Measurements from ENCODE around the gene BUB3. TPM values are rescaled to one million over a fixed set of nuclear protein-coding genes. Genes with fewer than 3 reads are reported as not detected.
"Not testable (repeated sequence)": the region's sequence is repeated elsewhere in the genome, so short reads cannot be mapped to it uniquely, and the experiment has no call there.

Gene BUB3
- total RNA-seq, 2 donors from 2014 or later = 64.2 to 77.9 TPM

DNA sequence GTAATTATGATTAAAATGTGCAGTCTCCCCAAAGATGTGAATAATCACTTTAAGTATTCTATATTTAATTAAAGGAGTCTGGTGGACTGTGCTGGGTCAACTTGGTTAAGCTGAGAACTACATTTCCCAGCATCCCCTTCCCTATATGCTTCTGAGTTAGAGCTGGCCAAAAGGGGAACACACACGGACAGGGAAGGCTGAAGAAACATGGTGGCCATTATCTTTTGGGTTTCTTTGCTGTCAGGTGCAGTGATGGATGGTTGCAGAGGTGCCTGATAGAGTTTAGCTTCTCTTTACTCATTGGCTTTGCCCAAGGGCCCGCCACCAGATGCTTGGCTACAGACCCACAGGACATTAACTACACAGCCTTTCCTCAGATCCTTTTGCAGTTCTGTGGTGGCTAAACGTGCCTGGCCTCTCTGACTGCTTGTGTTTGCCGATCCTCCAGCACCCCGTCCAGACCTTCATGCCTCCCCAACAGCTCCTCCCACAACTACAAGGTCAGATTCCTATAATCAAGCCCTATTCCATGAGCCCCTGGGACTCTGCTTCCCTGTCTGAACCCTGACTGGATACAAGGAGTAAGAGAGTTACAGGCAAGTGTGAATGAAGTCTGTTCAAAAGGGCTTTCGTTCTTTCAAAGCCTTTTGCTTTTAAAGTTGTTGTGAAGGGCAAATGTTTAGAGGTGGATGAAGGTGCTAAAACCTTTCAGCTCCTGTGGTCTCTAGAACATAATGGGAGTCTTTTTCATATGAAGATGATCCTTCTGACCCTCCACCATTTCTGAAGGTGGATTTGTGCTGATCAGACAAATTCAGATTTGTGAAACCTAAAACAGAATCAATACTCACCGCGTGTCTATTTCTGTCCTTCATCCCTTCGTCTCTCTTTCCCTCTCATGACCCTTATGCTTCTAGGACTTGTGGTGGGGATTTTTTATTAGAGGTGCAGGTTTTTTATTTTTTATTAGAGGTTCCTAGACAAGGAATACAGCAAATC is 21.5 kb downstream of the BUB3 start:
- Histone ChIP-seq H3K4me1 (ENCODE audit: control insufficient read depth in 1 of 2, low read depth in 2 of 2) (no peaks in the 10 kb centered on the region), H3K9me3 (no peaks in the 10 kb centered on the region), H3K27ac (no peak overlapping the region), H3K36me3 (no peaks in the 10 kb centered on the region), H3K27me3 (replicated peaks; ENCODE audit: insufficient read depth) (no peaks in the 10 kb centered on the region), H3K4me3 (no peak overlapping the region)
- no peak for DNase-seq (ENCODE audit: low spot score)
- ATAC-seq (ENCODE audit: insufficient number of reproducible peaks, low FRiP score, low read depth) = no peak
- TF ChIP-seq, protein P1, sequence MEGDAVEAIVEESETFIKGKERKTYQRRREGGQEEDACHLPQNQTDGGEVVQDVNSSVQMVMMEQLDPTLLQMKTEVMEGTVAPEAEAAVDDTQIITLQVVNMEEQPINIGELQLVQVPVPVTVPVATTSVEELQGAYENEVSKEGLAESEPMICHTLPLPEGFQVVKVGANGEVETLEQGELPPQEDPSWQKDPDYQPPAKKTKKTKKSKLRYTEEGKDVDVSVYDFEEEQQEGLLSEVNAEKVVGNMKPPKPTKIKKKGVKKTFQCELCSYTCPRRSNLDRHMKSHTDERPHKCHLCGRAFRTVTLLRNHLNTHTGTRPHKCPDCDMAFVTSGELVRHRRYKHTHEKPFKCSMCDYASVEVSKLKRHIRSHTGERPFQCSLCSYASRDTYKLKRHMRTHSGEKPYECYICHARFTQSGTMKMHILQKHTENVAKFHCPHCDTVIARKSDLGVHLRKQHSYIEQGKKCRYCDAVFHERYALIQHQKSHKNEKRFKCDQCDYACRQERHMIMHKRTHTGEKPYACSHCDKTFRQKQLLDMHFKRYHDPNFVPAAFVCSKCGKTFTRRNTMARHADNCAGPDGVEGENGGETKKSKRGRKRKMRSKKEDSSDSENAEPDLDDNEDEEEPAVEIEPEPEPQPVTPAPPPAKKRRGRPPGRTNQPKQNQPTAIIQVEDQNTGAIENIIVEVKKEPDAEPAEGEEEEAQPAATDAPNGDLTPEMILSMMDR (IDR thresholded peaks at IDR 0.05) = no peak

DNA sequence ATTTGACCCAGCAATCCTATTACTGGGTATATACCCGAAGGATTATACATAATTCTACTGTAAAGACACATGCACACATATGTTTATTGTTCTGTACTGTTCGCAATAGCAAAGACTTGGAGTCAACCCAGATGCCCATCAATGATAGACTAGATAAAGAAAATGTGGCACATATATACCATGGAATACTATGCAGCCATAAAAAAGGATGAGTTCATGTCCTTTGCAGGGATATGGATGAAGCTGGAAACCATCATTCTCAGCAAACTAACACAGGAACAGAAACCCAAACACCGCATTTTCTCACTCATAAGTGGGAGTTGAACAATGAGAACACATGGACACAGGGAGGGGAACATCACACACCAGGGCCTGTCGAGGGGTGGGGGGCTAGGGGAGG is 24.2 kb downstream of the BUB3 start:
- not testable (repeated sequence) for H3K9me3 ChIP-seq; H3K4me1 ChIP-seq (ENCODE audit: control insufficient read depth in 1 of 2, low read depth in 2 of 2); DNase-seq (ENCODE audit: low spot score); H3K36me3 ChIP-seq; ATAC-seq (ENCODE audit: insufficient number of reproducible peaks, low FRiP score, low read depth); H3K27ac ChIP-seq; H3K27me3 ChIP-seq (replicated peaks; ENCODE audit: insufficient read depth); H3K4me3 ChIP-seq

GRCh38 chr10:123180101-123181090 is 26.2 kb downstream of the BUB3 start:
- H3K9me3 ChIP-seq = peaks cover 16% of the 10 kb centered on the region
- ATAC-seq (ENCODE audit: insufficient number of reproducible peaks, low FRiP score, low read depth) = no peak
- TF ChIP-seq, protein P1 (IDR thresholded peaks at IDR 0.05) = no peak
- no peaks in the 10 kb centered on the region for H3K36me3 ChIP-seq
- H3K4me1 ChIP-seq (ENCODE audit: control insufficient read depth in 1 of 2, low read depth in 2 of 2) = no peaks in the 10 kb centered on the region
- no peak for DNase-seq (ENCODE audit: low spot score)
- no peak overlapping the region for H3K4me3 ChIP-seq
- no peak overlapping the region for H3K27ac ChIP-seq
- no peaks in the 10 kb centered on the region for H3K27me3 ChIP-seq (replicated peaks; ENCODE audit: insufficient read depth)

DNA sequence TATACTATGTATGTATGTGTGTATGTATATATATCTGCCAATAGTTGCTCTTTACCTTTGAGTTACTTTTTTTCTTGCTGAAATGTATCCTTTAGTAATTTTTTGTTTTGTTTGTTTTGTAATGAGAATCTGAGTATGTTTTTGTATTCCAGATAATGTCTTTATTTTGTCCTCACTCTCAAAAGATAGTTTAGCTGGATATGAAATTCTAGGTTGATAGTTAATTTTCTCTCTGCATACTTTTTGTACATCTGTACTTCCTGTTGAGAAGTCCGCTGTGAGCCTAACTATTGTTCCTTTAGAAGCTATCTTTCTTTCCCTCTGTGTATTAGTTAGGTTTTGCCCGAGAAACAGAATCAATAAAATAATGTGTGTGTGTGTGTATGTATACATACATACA is 29.5 kb downstream of the BUB3 start:
- Histone ChIP-seq H3K4me1 (ENCODE audit: control insufficient read depth in 1 of 2, low read depth in 2 of 2) (no peaks in the 10 kb centered on the region), H3K36me3 (no peaks in the 10 kb centered on the region), H3K27me3 (replicated peaks; ENCODE audit: insufficient read depth) (no peaks in the 10 kb centered on the region), H3K9me3 (peaks cover 16% of the 10 kb centered on the region), H3K4me3 (no peak overlapping the region), H3K27ac (no peak overlapping the region)
- ATAC-seq (ENCODE audit: insufficient number of reproducible peaks, low FRiP score, low read depth) = no peak
- TF ChIP-seq, protein P1 (IDR thresholded peaks at IDR 0.05) = no peak
- no peak for DNase-seq (ENCODE audit: low spot score)

DNA sequence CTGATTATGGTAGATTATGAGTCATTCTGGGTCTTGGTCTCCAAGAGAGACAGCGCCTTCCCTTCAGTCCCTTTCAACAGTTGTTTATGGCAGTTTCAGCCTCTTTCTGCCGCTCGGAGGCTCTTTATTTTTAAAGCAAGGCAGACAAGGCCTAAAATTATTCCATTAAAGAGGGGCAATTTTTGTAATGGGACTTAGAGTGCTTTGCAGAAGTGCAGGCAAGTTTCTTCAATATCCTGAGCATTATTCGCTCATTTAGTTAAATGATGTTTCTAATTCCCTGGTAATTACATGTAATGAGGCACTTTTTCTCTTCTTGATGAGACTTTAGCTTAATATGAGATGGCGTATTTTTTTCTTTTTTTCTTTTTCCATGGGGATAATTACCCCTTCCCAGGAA is 33.6 kb downstream of the BUB3 start:
- no peak overlapping the region for H3K27ac ChIP-seq
- TF ChIP-seq, protein P1 (IDR thresholded peaks at IDR 0.05) = no peak

More for the DNA sequence above, 33.6 kb downstream of the BUB3 start:
- Histone ChIP-seq H3K27me3 (replicated peaks; ENCODE audit: insufficient read depth) (no peaks in the 10 kb centered on the region), H3K36me3 (no peaks in the 10 kb centered on the region), H3K4me1 (ENCODE audit: control insufficient read depth in 1 of 2, low read depth in 2 of 2) (no peaks in the 10 kb centered on the region), H3K9me3 (peaks cover 16% of the 10 kb centered on the region), H3K4me3 (no peak overlapping the region)
- no peak for ATAC-seq (ENCODE audit: insufficient number of reproducible peaks, low FRiP score, low read depth)
- DNase-seq (ENCODE audit: low spot score) = no peak

Data from thoracic aorta (tissue), 2 donors.